ENCODE measurements around the gene EDC4. TPM values are rescaled to one million over a fixed set of nuclear protein-coding genes. Genes with fewer than 3 reads are reported as not detected.

The EDC4 gene
- total RNA-seq, 2 experiments from 2014 or later: 88.6 to 94.2 TPM

DNA sequence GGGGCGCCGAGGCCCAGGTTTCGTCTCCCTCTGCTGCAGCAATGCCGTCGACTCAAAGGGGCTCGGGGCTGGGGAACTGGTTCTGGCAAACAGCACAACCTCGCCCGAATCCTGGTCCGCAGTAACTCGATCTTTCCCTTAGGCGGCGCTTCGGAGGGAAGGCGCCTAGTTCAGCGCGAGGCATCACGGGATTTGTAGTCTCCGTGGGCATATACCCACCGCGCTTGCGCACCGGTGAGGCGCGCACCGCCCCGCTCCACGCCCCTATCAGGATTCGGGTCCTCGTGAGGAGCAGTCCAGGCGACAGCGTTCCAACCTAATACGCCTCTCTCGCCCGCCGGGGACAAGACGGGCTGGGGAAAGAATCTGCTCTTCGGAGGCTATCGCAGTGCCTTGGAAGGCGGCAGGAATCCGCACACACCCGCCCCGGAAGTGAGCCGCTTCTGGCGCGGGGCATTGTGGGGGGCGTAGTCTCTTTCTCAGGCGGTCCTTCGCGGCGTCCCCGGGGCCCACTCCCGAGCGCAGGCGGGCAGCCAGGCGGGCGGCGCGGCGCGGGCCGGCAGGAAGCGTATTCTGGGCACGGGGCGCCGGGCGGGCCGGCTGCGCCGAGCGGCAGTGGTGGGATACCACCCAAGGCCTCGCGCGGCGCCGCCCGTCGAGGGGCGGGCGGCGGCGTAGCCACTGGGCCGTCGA is 30.9 kb upstream of the EDC4 start, which contains the start of gene THAP11:
THAP11 (plus strand) TSS at position 505 of the 693 bp plus-strand sequence. CDS start 235 bp downstream, outside the sequence.
- Mint-ChIP-seq H3K27ac (peak within 1 kb of the TSS; percentile 95), H3K4me1 (ENCODE audit: low read depth) (peaks cover 34% of the 10 kb centered on the region), H3K27me3 (no peaks in the 10 kb centered on the region), H3K4me3 (peak within 1 kb of the TSS; percentile 90), H3K9me3 (no peaks in the 10 kb centered on the region), H3K36me3 (no peaks in the 10 kb centered on the region)
- peak; percentile 97 for DNase-seq
- POLR2A ChIA-PET: interaction anchor here (1.3 kb wide), 1 partner anchor 35 kb away, joined by 3 read pairs; the partner anchor contains the start of genes RANBP10 and TSNAXIP1
- intact Hi-C loops (cut with micrococcal nuclease): loop anchor here (1.0 to 10.0 kb wide), 6 partner anchors 9 to 177 kb away; partner anchors contain the start of genes ACD, C16orf86, ENKD1 and GFOD2
- CTCF ChIA-PET: interaction anchor here (1.0 to 1.5 kb wide), 4 partner anchors 25 to 179 kb away, joined by 3 to 6 read pairs (median 3); no protein-coding TSS in a partner anchor

DNA sequence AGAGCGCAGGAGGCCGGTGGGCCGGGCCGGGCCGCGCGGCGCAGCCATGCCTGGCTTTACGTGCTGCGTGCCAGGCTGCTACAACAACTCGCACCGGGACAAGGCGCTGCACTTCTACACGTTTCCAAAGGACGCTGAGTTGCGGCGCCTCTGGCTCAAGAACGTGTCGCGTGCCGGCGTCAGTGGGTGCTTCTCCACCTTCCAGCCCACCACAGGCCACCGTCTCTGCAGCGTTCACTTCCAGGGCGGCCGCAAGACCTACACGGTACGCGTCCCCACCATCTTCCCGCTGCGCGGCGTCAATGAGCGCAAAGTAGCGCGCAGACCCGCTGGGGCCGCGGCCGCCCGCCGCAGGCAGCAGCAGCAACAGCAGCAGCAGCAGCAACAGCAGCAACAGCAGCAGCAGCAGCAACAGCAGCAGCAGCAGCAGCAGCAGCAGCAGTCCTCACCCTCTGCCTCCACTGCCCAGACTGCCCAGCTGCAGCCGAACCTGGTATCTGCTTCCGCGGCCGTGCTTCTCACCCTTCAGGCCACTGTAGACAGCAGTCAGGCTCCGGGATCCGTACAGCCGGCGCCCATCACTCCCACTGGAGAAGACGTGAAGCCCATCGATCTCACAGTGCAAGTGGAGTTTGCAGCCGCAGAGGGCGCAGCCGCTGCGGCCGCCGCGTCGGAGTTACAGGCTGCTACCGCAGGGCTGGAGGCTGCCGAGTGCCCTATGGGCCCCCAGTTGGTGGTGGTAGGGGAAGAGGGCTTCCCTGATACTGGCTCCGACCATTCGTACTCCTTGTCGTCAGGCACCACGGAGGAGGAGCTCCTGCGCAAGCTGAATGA is 30.1 kb upstream of the EDC4 start:
- Mint-ChIP-seq H3K9me3 (no peaks in the 10 kb centered on the region), H3K27me3 (no peaks in the 10 kb centered on the region), H3K4me3 (peak overlapping the region; percentile 90), H3K36me3 (peaks cover 2% of the 10 kb centered on the region), H3K4me1 (ENCODE audit: low read depth) (peaks cover 36% of the 10 kb centered on the region), H3K27ac (peak overlapping the region; percentile 90)
- intact Hi-C loops (cut with micrococcal nuclease): loop anchor here (1.0 to 10.0 kb wide), 6 partner anchors 9 to 178 kb away; partner anchors contain the start of genes ACD, C16orf86, ENKD1 and GFOD2
- peak; percentile 73 for DNase-seq
- ChIA-PET POLR2A (interaction anchor here (0.6 to 4.4 kb wide), 3 partner anchors 9 to 26 kb away, joined by 4 to 25 read pairs (median 5); no protein-coding TSS in a partner anchor), CTCF (interaction anchor here (0.7 to 4.4 kb wide), 4 partner anchors 9 to 322 kb away, joined by 4 to 33 read pairs (median 10); no protein-coding TSS in a partner anchor)

DNA sequence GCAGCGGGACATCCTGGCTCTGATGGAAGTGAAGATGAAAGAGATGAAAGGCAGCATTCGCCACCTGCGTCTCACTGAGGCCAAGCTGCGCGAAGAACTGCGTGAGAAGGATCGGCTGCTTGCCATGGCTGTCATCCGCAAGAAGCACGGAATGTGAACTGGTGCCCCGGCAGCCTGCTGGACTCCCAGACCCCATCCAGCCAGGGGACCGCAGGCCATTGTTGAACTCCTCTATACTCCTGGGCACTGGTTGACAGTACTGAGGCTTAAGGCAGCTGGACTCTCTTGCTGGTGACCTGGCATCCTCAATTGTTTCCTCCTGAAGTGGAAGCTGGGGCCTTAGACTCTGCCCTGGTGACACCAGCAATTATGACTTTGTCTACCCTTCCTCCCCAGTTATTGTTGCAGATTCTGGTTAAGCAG is 29.5 kb upstream of the EDC4 start:
- Mint-ChIP-seq H3K4me3 (peak overlapping the region; percentile 90), H3K4me1 (ENCODE audit: low read depth) (peaks cover 39% of the 10 kb centered on the region), H3K27me3 (no peaks in the 10 kb centered on the region), H3K9me3 (no peaks in the 10 kb centered on the region), H3K36me3 (peaks cover 2% of the 10 kb centered on the region), H3K27ac (peak overlapping the region; percentile 90)
- POLR2A ChIA-PET: interaction anchor here (0.6 to 4.4 kb wide), 3 partner anchors 10 to 27 kb away, joined by 4 to 25 read pairs (median 5); no protein-coding TSS in a partner anchor
- no peak for DNase-seq
- CTCF ChIA-PET: interaction anchor here (0.7 to 4.4 kb wide), 4 partner anchors 9 to 322 kb away, joined by 4 to 33 read pairs (median 10); no protein-coding TSS in a partner anchor
- intact Hi-C loops (cut with micrococcal nuclease): loop anchor here (2.0 to 10.0 kb wide), 2 partner anchors 27 to 179 kb away; partner anchors contain the start of genes ACD, C16orf86, ENKD1 and PARD6A

DNA sequence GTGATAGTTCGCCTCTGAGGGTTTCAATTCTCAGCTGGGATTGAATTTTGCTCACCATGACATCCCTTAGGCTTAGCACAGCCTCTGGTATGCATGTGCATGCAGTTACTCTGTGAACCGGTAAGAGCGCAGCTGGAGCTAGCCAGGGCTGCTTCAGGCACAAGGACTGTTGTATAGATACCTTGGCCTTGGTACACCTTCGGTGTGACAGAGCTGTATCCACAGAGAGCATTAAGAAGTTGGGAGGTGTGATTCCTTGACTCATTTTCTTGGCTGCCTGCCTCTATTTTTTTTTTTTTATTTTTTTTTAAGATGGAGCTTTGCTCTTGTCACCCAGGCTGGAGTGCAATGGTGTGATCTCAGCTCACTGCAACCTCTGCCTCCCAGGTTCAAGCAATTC is 28.4 kb upstream of the EDC4 start:
- CTCF ChIA-PET: interaction anchor here (0.9 to 4.4 kb wide), 9 partner anchors 11 to 196 kb away, joined by 3 to 33 read pairs (median 4); partner anchors contain the start of gene RANBP10
- peak overlapping the region; percentile 87 for H3K27ac Mint-ChIP-seq
- intact Hi-C loops (cut with micrococcal nuclease): loop anchor here (10.0 kb wide), 1 partner anchor 180 kb away; the partner anchor contains the start of genes ACD, C16orf86, ENKD1 and PARD6A
- H3K36me3 Mint-ChIP-seq: peaks cover 2% of the 10 kb centered on the region
- POLR2A ChIA-PET: interaction anchor here (0.8 to 4.4 kb wide), 4 partner anchors 8 to 28 kb away, joined by 3 to 25 read pairs (median 5); no protein-coding TSS in a partner anchor
- no peaks in the 10 kb centered on the region for H3K9me3 Mint-ChIP-seq
- peaks cover 44% of the 10 kb centered on the region for H3K4me1 Mint-ChIP-seq (ENCODE audit: low read depth)
- DNase-seq: no peak
- no peaks in the 10 kb centered on the region for H3K27me3 Mint-ChIP-seq
- H3K4me3 Mint-ChIP-seq: peak overlapping the region; percentile 32

DNA sequence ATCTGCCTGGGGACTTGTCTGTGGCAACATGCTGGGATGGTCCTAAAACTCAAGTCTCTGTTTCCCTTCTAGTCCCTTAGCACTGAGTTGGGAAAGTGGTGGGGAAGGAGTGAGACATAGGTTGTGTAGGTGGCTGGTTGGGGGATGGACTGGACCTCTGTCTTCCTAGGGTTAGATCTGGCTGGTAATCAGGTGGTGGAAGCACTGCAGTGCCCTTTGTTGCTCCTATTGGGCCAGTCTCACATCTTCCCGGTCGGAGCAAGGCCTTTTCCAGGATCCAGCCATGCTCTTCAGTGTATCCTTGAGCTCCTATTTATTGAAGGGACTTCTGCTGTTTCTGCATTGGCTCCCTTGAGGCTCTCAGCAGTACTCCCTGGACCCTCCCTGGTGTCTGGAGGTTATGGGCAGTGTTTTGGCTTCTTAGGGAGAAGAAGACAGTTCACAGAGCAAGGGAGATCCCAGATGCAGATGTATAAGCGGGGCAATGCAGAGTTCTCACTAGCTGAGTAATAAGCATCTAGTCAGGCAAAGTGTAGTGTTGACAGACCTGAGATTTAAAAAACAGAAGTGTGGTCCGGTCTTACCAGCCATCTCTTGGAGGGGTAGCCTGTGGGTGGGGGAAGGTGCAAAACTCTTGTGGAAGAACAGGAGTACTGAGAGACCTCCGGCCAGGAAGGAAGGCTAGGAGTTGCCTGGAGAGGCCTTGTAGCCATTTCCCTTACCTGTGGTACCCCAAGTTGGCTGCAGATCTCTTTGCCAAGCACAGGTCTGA is 27.4 kb upstream of the EDC4 start:
- intact Hi-C loops (cut with micrococcal nuclease): loop anchor here (1.0 to 10.0 kb wide), 5 partner anchors 27 to 283 kb away; partner anchors contain the start of genes ACD, C16orf86, CTCF and EDC4
- peaks cover 44% of the 10 kb centered on the region for H3K4me1 Mint-ChIP-seq (ENCODE audit: low read depth)
- peak overlapping the region; percentile 76 for H3K4me3 Mint-ChIP-seq
- peaks cover 2% of the 10 kb centered on the region for H3K36me3 Mint-ChIP-seq
- POLR2A ChIA-PET: interaction anchor here (0.6 to 4.4 kb wide), 6 partner anchors 9 to 1296 kb away, joined by 3 to 25 read pairs (median 6); partner anchors contain the start of gene PSMB10
- peak; percentile 21 for DNase-seq
- H3K27me3 Mint-ChIP-seq: no peaks in the 10 kb centered on the region
- peak overlapping the region; percentile 87 for H3K27ac Mint-ChIP-seq
- CTCF ChIA-PET: interaction anchor here (0.7 to 4.4 kb wide), 9 partner anchors 12 to 195 kb away, joined by 3 to 33 read pairs (median 4); partner anchors contain the start of genes RANBP10 and TSNAXIP1
- H3K9me3 Mint-ChIP-seq: no peaks in the 10 kb centered on the region

DNA sequence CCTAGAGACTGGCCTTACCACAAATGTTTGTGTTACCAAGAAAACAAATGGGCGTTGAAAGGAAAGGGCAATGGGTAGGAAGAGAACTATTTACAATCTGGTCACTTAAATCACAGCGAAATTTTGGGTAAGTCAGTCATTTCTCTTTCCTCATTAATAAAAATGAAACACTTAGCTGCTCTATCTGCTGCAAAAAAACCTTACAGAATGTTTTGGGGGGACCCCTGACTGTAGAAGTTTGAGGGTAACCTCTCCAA is 26.9 kb upstream of the EDC4 start:
- peak overlapping the region; percentile 87 for H3K27ac Mint-ChIP-seq
- peaks cover 44% of the 10 kb centered on the region for H3K4me1 Mint-ChIP-seq (ENCODE audit: low read depth)
- CTCF ChIA-PET: interaction anchor here (0.7 to 4.4 kb wide), 6 partner anchors 12 to 195 kb away, joined by 3 to 33 read pairs (median 5); partner anchors contain the start of genes RANBP10 and TSNAXIP1
- H3K36me3 Mint-ChIP-seq: peaks cover 2% of the 10 kb centered on the region
- POLR2A ChIA-PET: interaction anchor here (0.6 to 4.4 kb wide), 8 partner anchors 13 to 1296 kb away, joined by 3 to 25 read pairs (median 6); partner anchors contain the start of genes PSKH1, PSMB10, RANBP10 and TSNAXIP1
- H3K4me3 Mint-ChIP-seq: peak overlapping the region; percentile 76
- intact Hi-C loops (cut with micrococcal nuclease): loop anchor here (1.0 to 10.0 kb wide), 5 partner anchors 27 to 284 kb away; partner anchors contain the start of genes ACD, C16orf86, CTCF and EDC4
- no peak for DNase-seq
- no peaks in the 10 kb centered on the region for H3K9me3 Mint-ChIP-seq
- H3K27me3 Mint-ChIP-seq: no peaks in the 10 kb centered on the region

DNA sequence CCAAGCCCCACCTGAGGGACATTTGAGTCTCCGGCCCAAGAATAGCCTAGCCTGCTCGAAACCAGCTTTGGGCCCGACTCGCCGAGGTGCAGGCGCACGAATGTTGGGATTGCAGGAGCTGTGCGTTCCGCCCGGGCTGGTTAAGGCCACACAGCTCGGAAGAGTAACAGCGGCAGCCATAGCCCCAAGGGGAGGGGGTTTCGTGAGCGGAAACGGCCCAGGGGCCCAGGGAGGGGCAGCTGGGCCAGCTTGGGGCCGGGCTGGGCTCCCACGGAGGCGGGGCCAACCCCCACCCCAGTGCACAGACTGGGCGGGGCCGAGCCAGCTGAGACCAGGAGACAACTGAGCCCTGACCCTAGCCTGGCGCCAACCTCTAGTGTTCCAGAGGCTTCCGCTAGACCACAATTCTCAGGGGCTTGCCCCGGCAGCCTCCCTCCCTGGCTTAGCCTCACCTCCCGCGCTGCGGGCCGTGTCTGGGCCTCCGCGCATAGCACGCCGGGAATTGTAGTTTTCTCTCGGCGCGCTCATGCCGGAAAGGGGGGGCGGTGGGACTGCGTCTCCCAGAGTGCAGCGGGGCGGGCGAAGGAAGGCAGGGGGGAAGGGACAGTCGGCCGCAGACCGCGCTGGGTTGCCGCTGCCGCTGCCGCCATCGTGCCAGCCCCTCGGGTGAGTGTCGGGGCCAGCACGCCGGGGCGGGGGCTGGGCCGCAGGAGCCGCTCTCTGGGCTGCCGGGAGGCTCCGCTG is 26.4 kb upstream of the EDC4 start, which contains the start of gene NUTF2:
NUTF2 (plus strand) TSS at position 614 of the 744 bp plus-strand sequence. CDS start 18,198 bp downstream, outside the sequence.
- CTCF ChIA-PET: interaction anchor here (0.7 to 4.4 kb wide), 5 partner anchors 13 to 194 kb away, joined by 3 to 33 read pairs (median 6); partner anchors contain the start of genes RANBP10 and TSNAXIP1
- POLR2A ChIA-PET: interaction anchor here (0.6 to 4.4 kb wide), 8 partner anchors 13 to 1297 kb away, joined by 3 to 25 read pairs (median 6); partner anchors contain the start of genes PSKH1, PSMB10, RANBP10 and TSNAXIP1
- H3K27ac Mint-ChIP-seq: peak within 1 kb of the TSS; percentile 87
- H3K27me3 Mint-ChIP-seq: no peaks in the 10 kb centered on the region
- intact Hi-C loops (cut with micrococcal nuclease): loop anchor here (1.0 to 10.0 kb wide), 5 partner anchors 26 to 284 kb away; partner anchors contain the start of genes ACD, C16orf86, CTCF and EDC4
- H3K4me3 Mint-ChIP-seq: peak within 1 kb of the TSS; percentile 88
- H3K36me3 Mint-ChIP-seq: peaks cover 2% of the 10 kb centered on the region
- peaks cover 41% of the 10 kb centered on the region for H3K4me1 Mint-ChIP-seq (ENCODE audit: low read depth)
- no peaks in the 10 kb centered on the region for H3K9me3 Mint-ChIP-seq
- peak; percentile 98 for DNase-seq

DNA sequence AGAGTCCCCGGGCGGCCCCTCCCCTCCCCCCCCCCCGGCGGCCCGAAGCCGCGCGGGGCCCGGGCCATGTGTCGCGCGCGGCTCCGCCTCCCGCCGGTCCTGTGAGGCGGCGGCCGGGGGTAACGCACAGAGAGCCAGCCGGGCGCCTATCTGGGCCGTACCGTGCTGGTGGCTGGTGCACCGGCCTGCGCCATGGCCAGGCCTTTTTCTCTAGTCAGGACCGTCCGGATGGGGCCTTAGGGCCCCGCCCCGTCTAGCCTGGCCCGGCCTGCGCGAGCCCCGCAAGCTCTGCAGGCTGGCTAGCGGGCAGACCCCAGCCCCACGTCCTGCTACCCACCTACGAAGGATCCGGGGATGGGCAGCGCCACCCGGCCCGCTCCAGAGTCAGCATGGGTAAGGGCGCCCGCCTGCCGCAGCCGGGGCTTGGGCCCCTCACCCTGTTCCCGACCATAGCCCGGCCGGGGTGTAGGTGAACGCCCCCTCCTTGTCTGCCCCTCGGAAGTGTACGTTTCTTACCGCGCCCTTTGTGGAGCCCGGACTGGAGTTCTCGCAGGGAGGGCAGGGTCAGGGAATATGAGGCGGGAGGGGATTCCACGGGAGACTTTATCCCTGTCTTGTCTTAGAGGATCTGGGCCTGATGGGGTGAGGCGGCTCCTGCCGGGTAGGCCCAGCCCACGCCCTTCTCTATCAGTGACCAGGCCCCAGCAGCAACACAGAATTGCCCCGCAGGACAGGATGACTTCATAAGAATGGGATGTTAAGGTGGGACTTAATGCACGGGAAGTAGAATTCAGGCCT is 25.6 kb upstream of the EDC4 start, which contains the start of gene CENPT:
CENPT (minus strand) TSS at position 630 of the 798 bp plus-strand sequence. CDS start 13,834 bp downstream, outside the sequence.
- Mint-ChIP-seq H3K27ac (peak within 1 kb of the TSS; percentile 87), H3K36me3 (peaks cover 2% of the 10 kb centered on the region), H3K27me3 (no peaks in the 10 kb centered on the region), H3K9me3 (no peaks in the 10 kb centered on the region), H3K4me1 (ENCODE audit: low read depth) (peaks cover 37% of the 10 kb centered on the region), H3K4me3 (peak within 1 kb of the TSS; percentile 88)
- DNase-seq: peak; percentile 31
- ChIA-PET POLR2A (interaction anchor here (0.6 to 4.4 kb wide), 7 partner anchors 10 to 40 kb away, joined by 3 to 25 read pairs (median 4); partner anchors contain the start of genes EDC4, RANBP10 and TSNAXIP1), CTCF (interaction anchor here (1.2 to 1.8 kb wide), 3 partner anchors 31 to 194 kb away, joined by 3 to 7 read pairs (median 6); partner anchors contain the start of genes RANBP10 and TSNAXIP1)
- intact Hi-C loops (cut with micrococcal nuclease): loop anchor here (2.0 to 10.0 kb wide), 2 partner anchors 26 to 182 kb away; partner anchors contain the start of genes ACD, C16orf86, EDC4 and ENKD1

DNA sequence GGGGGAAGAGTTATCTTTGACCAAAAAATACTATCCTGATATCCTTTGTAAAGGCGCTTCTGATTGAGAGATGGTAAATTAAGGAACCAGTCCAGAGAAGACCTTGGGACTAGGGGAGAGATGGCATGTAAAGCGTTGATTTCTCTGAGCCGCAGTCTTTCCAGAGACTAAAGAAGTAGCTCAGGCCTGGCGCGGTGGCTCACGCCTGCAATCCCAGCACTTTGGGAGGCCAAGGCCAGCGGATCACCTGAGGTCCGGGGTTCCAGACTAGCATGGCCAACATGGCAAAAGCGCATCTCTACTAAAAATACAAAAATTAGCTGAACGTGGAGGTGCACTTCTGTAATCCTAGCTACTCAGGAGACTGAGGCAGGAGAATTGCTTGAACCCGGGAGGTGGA is 24.7 kb upstream of the EDC4 start:
- Mint-ChIP-seq H3K36me3 (peaks cover 2% of the 10 kb centered on the region), H3K27ac (peak overlapping the region; percentile 73), H3K9me3 (no peaks in the 10 kb centered on the region), H3K4me1 (ENCODE audit: low read depth) (peaks cover 37% of the 10 kb centered on the region), H3K4me3 (peak overlapping the region; percentile 88), H3K27me3 (no peaks in the 10 kb centered on the region)
- intact Hi-C loops (cut with micrococcal nuclease): loop anchor here (10.0 kb wide), 1 partner anchor 183 kb away; the partner anchor contains the start of genes ACD, C16orf86, ENKD1 and PARD6A
- CTCF ChIA-PET: interaction anchor here (1.1 to 1.5 kb wide), 3 partner anchors 32 to 179 kb away, joined by 3 to 7 read pairs (median 4); partner anchors contain the start of genes RANBP10 and TSNAXIP1
- no peak for DNase-seq
- POLR2A ChIA-PET: interaction anchor here (0.8 to 1.2 kb wide), 3 partner anchors 9 to 25 kb away, joined by 3 to 4 read pairs (median 4); partner anchors contain the start of gene EDC4

Data from activated CD4-positive, alpha-beta memory T cell treated with anti-CD3 and anti-CD28 coated beads for 36 hours (primary cell).